HEK293 (cell line): ENCODE measurements around the gene ZSCAN5B.

Experiments
- EGR2 ChIP-seq: fragments of 450-650 bp; formaldehyde crosslinking; IDR thresholded peaks from 2 replicates; pipeline ENCODE4 v1.5.1; 2016; ENCODE audit warnings: low read depth, missing biosample characterization, missing genetic modification characterization
- KLF16 ChIP-seq: fragments of 450-650 bp; formaldehyde crosslinking; IDR thresholded peaks from 2 replicates; pipeline ENCODE4 v1.5.1; 2017; ENCODE audit warnings: missing biosample characterization, missing genetic modification characterization
- MYNN ChIP-seq: fragments of 450-650 bp; formaldehyde crosslinking; IDR thresholded peaks from 2 replicates; pipeline ENCODE4 v1.5.1; 2016; ENCODE audit warnings: missing biosample characterization, missing genetic modification characterization, borderline replicate concordance
- ZEB2 ChIP-seq: fragments of 450-650 bp; formaldehyde crosslinking; IDR thresholded peaks from 2 replicates; pipeline ENCODE4 v1.5.1; 2016; ENCODE audit warnings: missing biosample characterization, missing genetic modification characterization
- ZIC2 ChIP-seq: fragments of 450-650 bp; formaldehyde crosslinking; IDR thresholded peaks from 2 replicates; pipeline ENCODE4 v1.5.1; 2016; ENCODE audit warnings: missing biosample characterization, missing genetic modification characterization
- ZNF174 ChIP-seq: fragments of 450-650 bp; formaldehyde crosslinking; IDR thresholded peaks from 2 replicates; pipeline ENCODE4 v1.5.0; 2017; ENCODE audit warnings: missing biosample characterization, mild to moderate bottlenecking, missing genetic modification characterization
- ZSCAN23 ChIP-seq: fragments of 450-650 bp; formaldehyde crosslinking; IDR thresholded peaks from 2 replicates; pipeline ENCODE4 v1.5.1; 2016; ENCODE audit warnings: missing biosample characterization, missing genetic modification characterization
- ZXDB ChIP-seq: fragments of 450-650 bp; formaldehyde crosslinking; IDR thresholded peaks from 2 replicates; pipeline ENCODE4 v1.5.1; 2016; ENCODE audit warnings: missing biosample characterization, missing genetic modification characterization
- TF ChIP-seq, protein P1 (sequence below): fragments of 450-650 bp; formaldehyde crosslinking; IDR thresholded peaks from 2 replicates; pipeline ENCODE4 v1.5.1; 2016; ENCODE audit warnings: missing biosample characterization, missing genetic modification characterization
- TF ChIP-seq, protein P2 (sequence below): fragments of 450-650 bp; formaldehyde crosslinking; IDR thresholded peaks from 2 replicates; pipeline ENCODE4 v1.5.1; 2016; ENCODE audit warnings: missing biosample characterization, missing genetic modification characterization, low read depth

DNA sequence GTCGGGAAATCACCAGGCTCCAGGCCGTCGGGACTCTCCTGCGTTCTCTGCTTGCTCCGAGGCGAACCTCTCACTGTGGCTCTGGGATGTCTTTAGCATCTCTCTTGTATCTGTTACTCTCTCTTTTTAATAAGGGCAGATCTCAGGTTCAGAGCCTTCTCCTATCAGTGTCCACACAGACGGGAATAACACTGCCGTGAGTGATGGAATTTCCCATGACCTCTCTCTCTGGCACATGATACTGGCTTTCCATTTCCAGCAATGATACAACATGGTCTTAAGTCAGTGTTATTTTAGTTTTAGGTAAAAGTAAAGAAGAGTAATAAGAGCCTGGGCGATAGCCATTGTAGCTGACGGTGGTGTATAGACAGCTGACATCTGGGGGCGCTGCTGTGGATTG is 47.2 kb downstream of the ZSCAN5B start:
- no peak for TF ChIP-seq EGR2 (tag by site-specific recombination)
- no peak for TF ChIP-seq ZEB2 (tag by site-specific recombination)
- no peak for TF ChIP-seq ZSCAN23
- no peak for TF ChIP-seq ZNF174 (tag by site-specific recombination)
- no peak for TF ChIP-seq ZIC2 (tag by site-specific recombination)
- no peak for TF ChIP-seq KLF16 (tag by site-specific recombination)
- TF ChIP-seq ZXDB (tag by site-specific recombination): no peak
- no peak for TF ChIP-seq MYNN (tag by site-specific recombination)
- TF ChIP-seq, protein P1, sequence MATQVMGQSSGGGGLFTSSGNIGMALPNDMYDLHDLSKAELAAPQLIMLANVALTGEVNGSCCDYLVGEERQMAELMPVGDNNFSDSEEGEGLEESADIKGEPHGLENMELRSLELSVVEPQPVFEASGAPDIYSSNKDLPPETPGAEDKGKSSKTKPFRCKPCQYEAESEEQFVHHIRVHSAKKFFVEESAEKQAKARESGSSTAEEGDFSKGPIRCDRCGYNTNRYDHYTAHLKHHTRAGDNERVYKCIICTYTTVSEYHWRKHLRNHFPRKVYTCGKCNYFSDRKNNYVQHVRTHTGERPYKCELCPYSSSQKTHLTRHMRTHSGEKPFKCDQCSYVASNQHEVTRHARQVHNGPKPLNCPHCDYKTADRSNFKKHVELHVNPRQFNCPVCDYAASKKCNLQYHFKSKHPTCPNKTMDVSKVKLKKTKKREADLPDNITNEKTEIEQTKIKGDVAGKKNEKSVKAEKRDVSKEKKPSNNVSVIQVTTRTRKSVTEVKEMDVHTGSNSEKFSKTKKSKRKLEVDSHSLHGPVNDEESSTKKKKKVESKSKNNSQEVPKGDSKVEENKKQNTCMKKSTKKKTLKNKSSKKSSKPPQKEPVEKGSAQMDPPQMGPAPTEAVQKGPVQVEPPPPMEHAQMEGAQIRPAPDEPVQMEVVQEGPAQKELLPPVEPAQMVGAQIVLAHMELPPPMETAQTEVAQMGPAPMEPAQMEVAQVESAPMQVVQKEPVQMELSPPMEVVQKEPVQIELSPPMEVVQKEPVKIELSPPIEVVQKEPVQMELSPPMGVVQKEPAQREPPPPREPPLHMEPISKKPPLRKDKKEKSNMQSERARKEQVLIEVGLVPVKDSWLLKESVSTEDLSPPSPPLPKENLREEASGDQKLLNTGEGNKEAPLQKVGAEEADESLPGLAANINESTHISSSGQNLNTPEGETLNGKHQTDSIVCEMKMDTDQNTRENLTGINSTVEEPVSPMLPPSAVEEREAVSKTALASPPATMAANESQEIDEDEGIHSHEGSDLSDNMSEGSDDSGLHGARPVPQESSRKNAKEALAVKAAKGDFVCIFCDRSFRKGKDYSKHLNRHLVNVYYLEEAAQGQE (tag by site-specific recombination): no peak
- TF ChIP-seq, protein P2, sequence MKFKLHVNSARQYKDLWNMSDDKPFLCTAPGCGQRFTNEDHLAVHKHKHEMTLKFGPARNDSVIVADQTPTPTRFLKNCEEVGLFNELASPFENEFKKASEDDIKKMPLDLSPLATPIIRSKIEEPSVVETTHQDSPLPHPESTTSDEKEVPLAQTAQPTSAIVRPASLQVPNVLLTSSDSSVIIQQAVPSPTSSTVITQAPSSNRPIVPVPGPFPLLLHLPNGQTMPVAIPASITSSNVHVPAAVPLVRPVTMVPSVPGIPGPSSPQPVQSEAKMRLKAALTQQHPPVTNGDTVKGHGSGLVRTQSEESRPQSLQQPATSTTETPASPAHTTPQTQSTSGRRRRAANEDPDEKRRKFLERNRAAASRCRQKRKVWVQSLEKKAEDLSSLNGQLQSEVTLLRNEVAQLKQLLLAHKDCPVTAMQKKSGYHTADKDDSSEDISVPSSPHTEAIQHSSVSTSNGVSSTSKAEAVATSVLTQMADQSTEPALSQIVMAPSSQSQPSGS (tag by site-specific recombination): no peak
